GM18867 (cell line): ENCODE results near the gene UNC79.

Source experiments
- ATAC-seq: cut with Tn5 transposase; IDR thresholded peaks from one replicate; pipeline ENCODE4 v1.9.1; 2021; ENCODE audit warnings: mild to moderate bottlenecking, moderate library complexity; ENCODE audit not compliant: unreplicated experiment

Gene UNC79

GRCh38 chr14:93655078-93655750 is 224.5 kb downstream of the UNC79 start:
- ATAC-seq, result no peak

- no peak for ATAC-seq
Observed at GRCh38 chr14:93657875-93658274, 227.1 kb downstream of the UNC79 start.

- ATAC-seq, result no peak
Observed at GRCh38 chr14:93663317-93663716, 232.6 kb downstream of the UNC79 start.

GRCh38 chr14:93665169-93665568 is 234.4 kb downstream of the UNC79 start:
- no peak for ATAC-seq

DNA sequence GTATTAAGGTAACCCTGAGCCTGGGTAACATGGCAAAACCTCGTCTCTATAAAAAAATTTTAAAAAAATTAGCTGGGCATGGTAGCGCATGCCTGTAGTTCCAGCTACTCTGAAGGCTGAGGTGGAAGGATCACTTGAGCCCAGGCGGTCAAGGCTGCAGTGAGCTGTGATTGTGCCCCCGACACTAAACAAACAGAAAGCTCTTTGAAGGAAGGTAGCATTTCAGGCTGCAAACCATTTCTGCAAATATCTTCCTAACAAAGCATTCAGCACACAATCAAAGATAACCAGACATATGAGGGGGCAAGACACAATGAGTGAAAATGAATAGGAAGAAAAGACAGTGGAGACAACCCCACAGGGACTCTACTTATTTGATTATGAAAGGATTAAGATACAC is 238.9 kb downstream of the UNC79 start:
- ATAC-seq, result no peak

GRCh38 chr14:93674343-93674742 is 243.6 kb downstream of the UNC79 start:
- no peak for ATAC-seq

DNA sequence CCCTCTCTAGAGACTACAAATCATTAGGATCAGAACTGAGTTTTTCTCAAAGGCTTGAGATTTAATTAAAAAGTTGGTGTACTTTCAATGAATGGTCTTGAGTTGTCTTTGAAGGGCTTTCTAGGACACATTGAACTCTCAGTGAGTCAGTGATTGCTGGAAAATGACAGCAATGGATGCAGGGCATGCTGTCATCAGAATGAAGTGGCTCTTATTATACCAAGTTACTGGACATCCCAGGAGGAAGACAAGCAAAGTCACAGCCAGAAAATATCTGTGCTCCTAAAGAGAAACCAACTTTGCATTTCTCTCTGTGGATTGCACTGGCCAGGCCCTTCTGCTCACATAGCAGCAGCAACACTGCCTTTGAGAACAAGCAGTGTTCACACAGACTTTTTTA is 244.9 kb downstream of the UNC79 start:
- no peak for ATAC-seq

DNA sequence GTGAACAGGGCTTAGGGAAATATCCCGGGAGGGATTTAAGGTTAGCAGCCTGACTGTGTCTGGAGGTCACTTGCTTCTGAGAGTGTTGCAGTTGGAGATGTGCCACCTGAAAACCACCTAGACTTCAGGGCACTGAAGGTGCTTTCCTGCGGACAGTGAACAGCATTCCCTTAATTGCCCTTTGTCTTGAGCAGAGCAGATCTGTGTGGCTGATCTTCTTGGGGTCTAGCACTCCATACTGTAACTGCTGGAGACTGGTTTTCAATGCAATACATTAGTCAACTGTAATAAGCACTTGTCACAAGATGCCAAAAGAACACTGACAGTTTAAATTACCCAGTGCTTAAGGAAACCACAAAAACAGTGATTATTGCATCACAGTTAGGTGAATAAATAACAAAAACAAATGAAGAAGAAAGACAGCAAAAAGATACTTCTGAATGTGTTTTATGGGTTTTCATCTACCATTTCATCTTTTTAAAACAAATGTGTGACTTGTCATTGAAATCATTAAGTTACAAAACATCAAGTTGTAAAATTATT is 245.7 kb downstream of the UNC79 start:
- ATAC-seq, result no peak

GRCh38 chr14:93682459-93682858 is 251.7 kb downstream of the UNC79 start:
- ATAC-seq, result no peak

GRCh38 chr14:93683226-93683625 is 252.5 kb downstream of the UNC79 start:
- ATAC-seq, result no peak

GRCh38 chr14:93685121-93685895 is 254.6 kb downstream of the UNC79 start:
- no peak for ATAC-seq

DNA sequence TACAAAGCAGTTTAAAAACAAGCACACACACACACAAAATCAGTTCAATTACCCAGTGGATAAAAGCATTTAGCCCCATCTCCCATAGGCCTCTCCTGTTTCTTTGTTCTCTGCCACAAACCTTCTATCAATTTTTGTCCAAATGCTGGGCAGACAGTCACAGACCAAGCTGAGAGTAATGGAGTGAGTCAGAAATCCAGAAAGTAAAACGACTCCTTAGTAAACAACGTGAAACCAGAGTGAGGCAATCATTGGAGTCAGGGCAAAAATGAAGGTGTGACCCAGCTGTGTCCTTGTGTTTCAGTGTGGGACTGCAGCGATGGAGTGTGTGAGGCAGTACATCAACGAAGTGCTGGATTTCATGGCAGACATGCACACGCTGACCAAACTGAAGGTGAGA is 255.5 kb downstream of the UNC79 start:
- no peak for ATAC-seq

DNA sequence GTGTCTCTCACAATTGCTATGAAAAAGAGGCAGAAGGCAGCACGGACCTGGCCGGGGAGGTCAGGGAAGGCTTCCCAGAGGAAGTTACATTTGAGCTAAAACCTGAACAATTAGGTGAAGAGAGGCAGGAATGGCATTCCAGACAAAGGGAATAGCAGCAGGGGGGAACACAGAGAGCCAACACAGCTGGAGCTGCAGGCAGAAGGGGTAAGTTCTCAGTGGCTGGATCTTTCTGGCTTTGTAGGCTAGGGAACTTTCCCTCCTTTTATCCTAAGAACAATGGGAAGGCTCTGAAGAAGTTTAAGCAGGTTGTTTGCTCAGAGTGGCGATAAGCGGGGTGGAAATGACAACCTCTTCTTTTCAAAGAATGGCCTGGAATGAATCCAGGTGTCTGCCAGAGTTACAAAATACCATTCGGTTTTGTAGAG is 257.5 kb downstream of the UNC79 start:
- no peak for ATAC-seq

- no peak for ATAC-seq
Observed at GRCh38 chr14:93688820-93689219, 258.1 kb downstream of the UNC79 start.

DNA sequence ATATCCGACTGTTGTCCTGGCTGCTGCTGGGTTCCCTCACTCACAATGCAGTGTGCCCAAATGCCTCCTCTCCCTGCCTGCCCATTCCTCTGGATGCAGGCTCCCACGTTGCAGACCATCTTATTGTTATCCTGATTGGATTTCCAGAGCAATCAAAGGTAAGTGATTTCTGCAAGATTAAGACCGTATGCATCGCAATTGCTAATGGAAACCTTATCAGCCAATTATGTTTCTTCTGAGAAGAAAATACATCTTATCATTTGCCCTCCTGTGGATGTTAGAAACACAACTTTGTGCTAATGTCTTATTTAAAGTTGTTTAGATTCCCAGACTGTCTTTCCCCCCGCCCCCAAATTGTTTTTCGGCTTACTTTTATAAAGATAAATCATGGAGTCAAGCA is 259.4 kb downstream of the UNC79 start:
- no peak for ATAC-seq

DNA sequence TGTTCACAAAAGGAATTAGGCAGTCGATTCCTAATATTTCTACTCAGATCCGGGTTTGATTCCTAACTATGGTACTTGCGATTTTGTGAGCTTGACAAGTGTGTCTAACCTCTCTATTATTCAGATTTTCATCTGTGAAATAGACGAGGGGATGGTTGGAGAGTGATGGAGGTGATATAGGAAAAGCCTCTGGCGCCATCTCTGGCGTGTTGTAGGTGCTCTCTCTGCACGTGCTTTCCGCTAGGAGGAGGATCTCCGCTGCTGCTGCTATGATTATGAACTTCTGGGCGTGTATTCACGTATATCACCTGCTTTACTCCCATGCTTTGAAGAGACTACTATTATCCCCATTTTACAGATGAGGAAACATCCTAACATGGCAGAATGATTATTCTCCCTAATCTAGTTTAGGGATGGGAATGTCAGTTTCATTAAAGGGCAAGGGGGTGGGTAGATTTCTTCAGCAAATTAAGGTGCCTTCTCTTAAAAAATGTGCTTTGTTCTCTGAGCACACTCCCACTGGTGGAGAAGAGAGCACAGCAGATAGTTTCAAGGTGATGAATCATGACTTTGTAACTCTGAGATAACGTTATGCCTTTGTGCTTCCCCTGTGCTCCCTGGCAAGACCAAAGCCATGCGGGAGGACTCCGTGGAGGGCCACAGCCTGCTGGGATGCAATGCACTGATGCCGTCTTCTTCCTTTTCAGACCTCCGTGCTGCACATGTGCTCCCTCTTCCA is 260.5 kb downstream of the UNC79 start:
- no peak for ATAC-seq

DNA sequence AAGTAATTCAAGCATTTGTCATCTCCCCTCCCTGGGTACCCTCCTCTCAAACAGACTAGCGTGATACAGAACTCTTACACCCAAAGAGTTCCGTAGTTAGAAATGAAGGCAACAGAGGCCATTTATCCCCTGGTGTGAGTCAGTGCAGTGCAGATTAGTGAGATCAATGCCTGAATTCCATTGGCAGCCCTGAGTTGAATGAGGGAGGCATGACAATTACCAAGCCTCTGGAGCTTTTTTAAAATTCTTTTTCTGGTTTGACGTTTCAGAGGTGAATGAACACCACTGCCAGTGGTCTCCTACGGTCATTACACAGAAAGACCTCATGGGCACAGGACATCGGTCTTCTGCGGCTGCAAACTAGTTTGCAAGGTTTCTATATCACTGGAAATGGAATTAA is 263.2 kb downstream of the UNC79 start:
- ATAC-seq, result no peak

- no peak for ATAC-seq
Observed at GRCh38 chr14:93700928-93701327, 270.2 kb downstream of the UNC79 start.

- no peak for ATAC-seq
Observed at GRCh38 chr14:93701562-93701961, 270.8 kb downstream of the UNC79 start.

DNA sequence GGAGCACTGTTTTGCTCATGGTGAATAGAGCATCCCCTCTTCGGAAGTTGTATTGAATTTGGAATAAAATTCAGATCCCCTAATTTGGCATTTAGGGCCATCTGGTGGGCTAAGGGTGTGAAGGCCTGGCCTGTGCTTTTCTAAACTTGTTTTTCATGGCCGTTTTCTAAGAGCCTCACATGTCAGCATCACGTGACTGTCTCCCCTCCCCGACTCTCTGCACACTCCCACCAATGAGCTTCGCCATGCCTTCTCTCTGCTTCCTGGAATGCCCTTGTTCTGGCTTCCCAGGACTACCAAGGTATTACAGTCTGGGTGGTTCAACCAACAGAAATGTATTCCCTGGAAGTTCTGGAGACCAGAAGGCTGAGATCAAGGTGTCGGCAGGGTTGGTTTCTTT is 272.2 kb downstream of the UNC79 start:
- ATAC-seq, result no peak

DNA sequence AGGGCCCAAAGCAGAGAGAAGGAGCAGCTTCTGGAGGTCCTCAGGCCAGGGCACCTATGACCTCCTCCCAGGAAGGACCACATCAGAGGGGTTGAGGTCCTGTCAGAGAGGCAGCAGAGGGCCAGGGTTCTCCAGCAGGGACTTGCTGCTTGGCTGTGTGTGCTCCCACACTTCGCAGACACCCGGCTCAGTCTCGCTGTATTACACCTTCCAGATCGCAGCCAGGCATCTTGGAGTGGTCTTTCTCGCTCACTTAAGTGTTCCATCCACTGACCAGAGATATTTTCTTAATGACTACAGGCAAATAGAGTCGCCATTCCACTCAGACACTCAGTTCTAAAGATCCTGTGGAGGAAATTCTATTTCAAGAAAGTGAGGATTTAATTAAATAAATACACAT is 273.2 kb downstream of the UNC79 start:
- ATAC-seq, result no peak
